Upper lobe of left lung (tissue), 4 donors: ENCODE results near the gene MOB2.

Experiments used
- CTCF ChIP-seq, 6 experiments: fragments of 450-650 bp in 4 of 6; fragments of 200-600 bp in 2 of 6; sonication (generic) in 2 of 6; IDR thresholded peaks; one replicate each; pipeline ENCODE4 v1.5.1; 2016 to 2019; ENCODE audit warnings: antibody characterized with exemption in 6 of 6
- EP300 ChIP-seq, 4 donors: sonication (generic); formaldehyde crosslinking; IDR thresholded peaks; one replicate each; pipeline ENCODE4 v1.5.1; 2017; ENCODE audit warnings: antibody characterized with exemption in 4 of 4, control low read depth in 2 of 4

DNA sequence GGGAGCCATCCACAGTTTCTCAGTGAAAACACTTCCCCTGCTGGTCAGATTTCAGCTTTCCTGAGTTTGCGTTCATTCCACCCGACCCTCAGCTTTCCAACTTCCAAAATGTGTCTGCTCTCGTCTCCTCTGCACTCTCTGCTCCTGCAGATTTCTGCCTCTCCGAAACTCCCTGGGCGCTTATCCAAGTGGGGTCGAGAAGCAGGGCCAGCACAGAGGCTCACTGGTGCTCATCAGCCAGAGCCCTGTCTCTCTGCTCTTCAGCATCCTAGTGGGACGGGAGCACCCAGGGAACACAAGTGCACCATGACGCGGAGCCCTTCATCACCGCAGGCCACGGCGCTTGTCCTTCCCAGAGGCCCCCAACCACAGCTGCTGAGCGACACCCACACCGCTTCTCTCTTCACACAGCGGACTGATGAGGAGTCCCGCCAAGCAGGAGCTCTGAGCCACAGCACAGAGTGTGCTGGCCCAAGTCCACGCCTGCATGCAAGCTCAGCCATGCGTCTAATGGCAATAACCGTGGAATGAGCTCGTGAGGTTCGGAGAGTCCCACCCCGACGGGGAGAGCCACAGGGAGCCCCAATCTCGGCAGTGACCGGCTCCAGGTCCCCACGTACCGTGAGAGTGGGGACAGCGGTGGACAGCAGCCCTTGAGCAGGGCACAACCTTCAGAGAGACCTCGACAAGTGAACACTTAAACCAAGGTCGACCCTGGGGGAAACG, 27.9 kb upstream of the MOB2 start:
- TF ChIP-seq CTCF (IDR thresholded peaks at IDR 0.05) (no peak), EP300 (IDR thresholded peaks at IDR 0.05) (no peak)
